Dermis microvascular lymphatic vessel endothelial cell (primary cell): Measurements from ENCODE around the gene HADHA. TPM values are rescaled to one million over a fixed set of nuclear protein-coding genes. Genes with fewer than 3 reads are reported as not detected.
A peak's percentile ranks its signal among the peaks of the same experiment; 100 is the strongest.
"Not testable (repeated sequence)": the region's sequence is repeated elsewhere in the genome, so short reads cannot be mapped to it uniquely, and the experiment has no call there.

Experiments used
- DNase-seq, 2 donors: peaks; one replicate each; pipeline versions ENCODE4 v3.0.0 to v3.0.0-alpha.2; 2010; ENCODE audit warnings: low read depth in 2 of 2
- total RNA-seq: library from RNA; depleted of rRNA; stranded (reverse); fragments of >200 nt; gene quantifications from 2 replicates; pipeline ENCODE4 v1.2.1, GENCODE V29; 2014

Gene HADHA
- total RNA-seq, 1 donor from 2014 or later: 157 TPM

- DNase-seq: no peak
Observed at GRCh38 chr2:26176279-26176615, 68.2 kb downstream of the HADHA start.

GRCh38 chr2:26175466-26176278 lies 68.8 kb downstream of the HADHA start:
- DNase-seq: no peak

GRCh38 chr2:26174691-26175465 lies 69.6 kb downstream of the HADHA start:
- no peak for DNase-seq

GRCh38 chr2:26173776-26174482 lies 70.5 kb downstream of the HADHA start:
- no peak for DNase-seq

GRCh38 chr2:26172871-26173775 lies 71.3 kb downstream of the HADHA start, which contains the start of gene GAREM2:
Gene GAREM2, plus strand, starts transcription at chr2:26173088. Its CDS starts 133 bp downstream, at chr2:26173221.
- no peak for DNase-seq

- DNase-seq: no peak
Observed at GRCh38 chr2:26172189-26172870, 72.1 kb downstream of the HADHA start.

- no peak for DNase-seq
Observed at GRCh38 chr2:26170795-26171194, 73.6 kb downstream of the HADHA start.

- DNase-seq: no peak
Observed at GRCh38 chr2:26169681-26170414, 74.6 kb downstream of the HADHA start.

GRCh38 chr2:26169226-26169625 lies 75.2 kb downstream of the HADHA start:
- no peak for DNase-seq

GRCh38 chr2:26168785-26169184 lies 75.6 kb downstream of the HADHA start:
- no peak for DNase-seq

- DNase-seq: not testable (repeated sequence)
Observed at GRCh38 chr2:26166541-26166940, 77.9 kb downstream of the HADHA start.

GRCh38 chr2:26165403-26165802 lies 79.0 kb downstream of the HADHA start:
- no peak for DNase-seq

- no peak for DNase-seq
Observed at GRCh38 chr2:26164641-26165211, 79.7 kb downstream of the HADHA start.

- DNase-seq: no peak
Observed at GRCh38 chr2:26164231-26164630, 80.2 kb downstream of the HADHA start.

GRCh38 chr2:26162963-26163362 lies 81.5 kb downstream of the HADHA start:
- DNase-seq: no peak

- DNase-seq: no peak
Observed at GRCh38 chr2:26161926-26162325, 82.5 kb downstream of the HADHA start.

- DNase-seq: no peak
Observed at GRCh38 chr2:26157580-26157979, 86.9 kb downstream of the HADHA start.

- DNase-seq: no peak
Observed at GRCh38 chr2:26150243-26150642, 94.2 kb downstream of the HADHA start.

- DNase-seq: peak in 1 of 2 donors; percentile 10
Observed at GRCh38 chr2:26148501-26148900, 95.9 kb downstream of the HADHA start.
